ENCODE results near the gene GATB.

Gene GATB

GRCh38 chr4:151729731-151730559 is 30.9 kb downstream of the GATB start:
- no peak for DNase-seq (ENCODE audit: low read depth)

- no peak for DNase-seq (ENCODE audit: low read depth)
Observed at GRCh38 chr4:151728679-151729078, 32.1 kb downstream of the GATB start.

- DNase-seq (ENCODE audit: low read depth): no peak
Observed at GRCh38 chr4:151728006-151728405, 32.8 kb downstream of the GATB start.

- no peak for DNase-seq (ENCODE audit: low read depth)
Observed at GRCh38 chr4:151727365-151727764, 33.4 kb downstream of the GATB start.

- no peak for DNase-seq (ENCODE audit: low read depth)
Observed at GRCh38 chr4:151725087-151725486, 35.7 kb downstream of the GATB start.

- no peak for DNase-seq (ENCODE audit: low read depth)
Observed at GRCh38 chr4:151721916-151722315, 38.9 kb downstream of the GATB start.

GRCh38 chr4:151721466-151721865 is 39.3 kb downstream of the GATB start:
- DNase-seq (ENCODE audit: low read depth): no peak

GRCh38 chr4:151719956-151720334 is 40.9 kb downstream of the GATB start:
- DNase-seq (ENCODE audit: low read depth): no peak

GRCh38 chr4:151718984-151719955 is 41.5 kb downstream of the GATB start:
- DNase-seq (ENCODE audit: low read depth): no peak

- DNase-seq (ENCODE audit: low read depth): no peak
Observed at GRCh38 chr4:151717909-151718628, 42.7 kb downstream of the GATB start.

- DNase-seq (ENCODE audit: low read depth): no peak
Observed at GRCh38 chr4:151717314-151717713, 43.5 kb downstream of the GATB start.

GRCh38 chr4:151716324-151716723 is 44.5 kb downstream of the GATB start:
- no peak for DNase-seq (ENCODE audit: low read depth)

GRCh38 chr4:151715881-151716280 is 44.9 kb downstream of the GATB start:
- no peak for DNase-seq (ENCODE audit: low read depth)

- no peak for DNase-seq (ENCODE audit: low read depth)
Observed at GRCh38 chr4:151712777-151713176, 48.0 kb downstream of the GATB start.

GRCh38 chr4:151711646-151712045 is 49.2 kb downstream of the GATB start:
- no peak for DNase-seq (ENCODE audit: low read depth)

GRCh38 chr4:151709587-151709986 is 51.2 kb downstream of the GATB start:
- no peak for DNase-seq (ENCODE audit: low read depth)

GRCh38 chr4:151709071-151709470 is 51.7 kb downstream of the GATB start:
- no peak for DNase-seq (ENCODE audit: low read depth)

GRCh38 chr4:151708100-151708499 is 52.7 kb downstream of the GATB start:
- DNase-seq (ENCODE audit: low read depth): no peak

- DNase-seq (ENCODE audit: low read depth): no peak
Observed at GRCh38 chr4:151703401-151703800, 57.4 kb downstream of the GATB start.

GRCh38 chr4:151702256-151702655 is 58.6 kb downstream of the GATB start:
- no peak for DNase-seq (ENCODE audit: low read depth)

- no peak for DNase-seq (ENCODE audit: low read depth)
Observed at GRCh38 chr4:151700566-151701316, 60.1 kb downstream of the GATB start.

- DNase-seq (ENCODE audit: low read depth): no peak
Observed at GRCh38 chr4:151698213-151698612, 62.6 kb downstream of the GATB start.
